ENCODE results near the gene PWWP2B.

PWWP2B gene

DNA sequence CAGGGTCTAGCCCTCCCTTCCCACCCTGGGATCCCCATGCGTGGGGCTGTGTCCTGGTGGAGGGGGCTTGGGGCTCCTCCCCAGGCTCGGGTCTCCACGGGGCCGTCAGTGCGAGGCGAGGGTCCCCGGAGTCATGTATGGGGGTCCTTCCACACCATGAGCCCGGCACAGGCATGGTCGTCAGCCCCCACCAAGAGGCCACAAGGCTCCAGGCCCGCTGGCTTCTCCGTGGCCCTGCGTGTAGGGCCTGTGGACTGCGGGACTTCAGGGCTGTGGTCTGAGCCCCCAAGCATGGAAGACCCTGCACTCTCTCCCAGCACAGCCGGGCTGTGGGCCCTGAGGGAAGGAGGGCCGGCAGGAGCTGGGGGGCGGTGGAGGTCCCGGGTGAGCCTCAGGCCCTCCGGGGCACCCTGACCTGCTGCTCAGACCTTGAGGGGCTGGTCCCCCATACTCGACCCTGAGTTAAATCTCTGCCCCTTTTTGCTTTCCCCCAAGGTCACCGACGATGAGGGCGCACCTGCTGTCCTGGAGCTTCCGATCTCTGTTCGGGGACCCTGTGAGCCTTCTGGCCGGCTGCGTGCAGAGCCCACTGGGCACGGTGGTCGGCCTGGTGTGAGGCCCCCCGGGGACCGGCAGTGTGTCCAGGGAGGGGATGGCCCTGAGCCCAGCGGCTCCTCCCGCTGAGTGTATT, 19.7 kb downstream of the PWWP2B start:
- TF ChIP-seq, protein P1, sequence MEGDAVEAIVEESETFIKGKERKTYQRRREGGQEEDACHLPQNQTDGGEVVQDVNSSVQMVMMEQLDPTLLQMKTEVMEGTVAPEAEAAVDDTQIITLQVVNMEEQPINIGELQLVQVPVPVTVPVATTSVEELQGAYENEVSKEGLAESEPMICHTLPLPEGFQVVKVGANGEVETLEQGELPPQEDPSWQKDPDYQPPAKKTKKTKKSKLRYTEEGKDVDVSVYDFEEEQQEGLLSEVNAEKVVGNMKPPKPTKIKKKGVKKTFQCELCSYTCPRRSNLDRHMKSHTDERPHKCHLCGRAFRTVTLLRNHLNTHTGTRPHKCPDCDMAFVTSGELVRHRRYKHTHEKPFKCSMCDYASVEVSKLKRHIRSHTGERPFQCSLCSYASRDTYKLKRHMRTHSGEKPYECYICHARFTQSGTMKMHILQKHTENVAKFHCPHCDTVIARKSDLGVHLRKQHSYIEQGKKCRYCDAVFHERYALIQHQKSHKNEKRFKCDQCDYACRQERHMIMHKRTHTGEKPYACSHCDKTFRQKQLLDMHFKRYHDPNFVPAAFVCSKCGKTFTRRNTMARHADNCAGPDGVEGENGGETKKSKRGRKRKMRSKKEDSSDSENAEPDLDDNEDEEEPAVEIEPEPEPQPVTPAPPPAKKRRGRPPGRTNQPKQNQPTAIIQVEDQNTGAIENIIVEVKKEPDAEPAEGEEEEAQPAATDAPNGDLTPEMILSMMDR (IDR thresholded peaks at IDR 0.05; ENCODE audit: low read depth, low read length) = no peak
- Histone ChIP-seq H3K4me1 (peaks cover 32% of the 10 kb centered on the region), H3K4me3 (ENCODE audit: low read depth, low read length) (no peak overlapping the region), H3K9me3 (no peaks in the 10 kb centered on the region), H3K27me3 (no peaks in the 10 kb centered on the region), H3K36me3 (no peaks in the 10 kb centered on the region; the same call in 1 of the 2 replicates)
- no peak for DNase-seq

DNA sequence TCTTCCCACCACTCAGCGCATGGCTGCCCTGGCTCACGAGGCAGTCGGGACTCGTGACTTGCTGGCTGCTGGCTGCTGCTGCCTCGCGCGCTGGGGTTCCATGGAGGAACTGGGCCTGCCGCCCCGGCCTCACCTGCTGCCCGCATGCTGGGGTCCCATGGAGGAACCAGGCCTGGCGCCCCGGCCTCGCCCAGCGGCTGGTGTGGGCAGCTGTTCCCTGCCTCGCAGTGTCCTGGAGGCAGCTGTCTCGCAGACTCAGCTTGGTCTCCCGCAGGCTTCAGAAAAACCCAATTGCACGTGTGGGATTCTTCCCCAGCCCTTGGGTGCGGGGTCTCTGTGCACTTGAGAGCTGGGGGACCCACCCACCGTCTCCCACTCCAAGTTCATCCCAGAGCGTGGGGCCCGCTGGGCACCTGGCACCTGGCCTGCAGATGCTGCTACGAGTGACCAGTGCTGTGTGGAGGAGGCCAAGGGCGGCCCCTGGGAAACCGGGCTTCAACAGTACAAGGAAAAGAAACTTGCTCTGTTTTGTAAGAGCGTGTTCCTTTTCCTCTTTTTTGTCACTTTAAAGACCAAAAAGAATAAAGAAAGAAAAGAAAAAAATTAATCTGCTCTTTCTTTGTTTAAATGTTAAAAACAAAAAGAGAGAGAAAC, 20.4 kb downstream of the PWWP2B start:
- no peak for DNase-seq
- Histone ChIP-seq H3K27me3 (no peaks in the 10 kb centered on the region), H3K9me3 (no peaks in the 10 kb centered on the region), H3K4me3 (ENCODE audit: low read depth, low read length) (no peak overlapping the region), H3K4me1 (peaks cover 32% of the 10 kb centered on the region), H3K36me3 (no peaks in the 10 kb centered on the region; the same call in 1 of the 2 replicates)
- TF ChIP-seq, protein P1 (IDR thresholded peaks at IDR 0.05; ENCODE audit: low read depth, low read length) = no peak

DNA sequence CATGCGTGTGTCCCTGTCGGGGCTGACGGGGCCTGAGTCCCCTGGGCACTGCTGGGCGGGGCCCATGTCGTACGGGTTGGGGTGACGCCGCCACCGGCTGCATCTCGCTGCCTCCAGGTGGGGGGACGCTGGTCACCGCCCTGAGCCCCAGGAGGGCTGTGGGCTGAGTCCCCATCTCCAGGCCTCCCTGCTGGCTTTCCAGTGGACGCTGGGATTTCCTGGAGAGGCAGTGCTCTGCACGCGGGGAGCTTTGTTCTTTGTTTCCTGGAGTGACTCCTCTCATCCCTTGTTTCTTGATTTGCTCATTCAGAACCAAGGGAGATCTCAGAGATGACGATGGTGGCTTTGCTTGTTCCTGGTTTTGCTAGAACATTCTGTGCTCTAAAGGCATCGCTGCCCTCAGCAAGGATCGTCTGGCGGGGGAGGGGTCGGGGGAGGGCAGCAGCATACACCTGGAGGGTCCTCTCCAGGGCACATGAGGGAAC, 21.0 kb downstream of the PWWP2B start:
- TF ChIP-seq, protein P1 (IDR thresholded peaks at IDR 0.05; ENCODE audit: low read depth, low read length) = no peak
- no peaks in the 10 kb centered on the region for H3K27me3 ChIP-seq
- H3K36me3 ChIP-seq = no peaks in the 10 kb centered on the region; the same call in 1 of the 2 replicates
- H3K9me3 ChIP-seq = no peaks in the 10 kb centered on the region
- DNase-seq = no peak
- H3K4me3 ChIP-seq (ENCODE audit: low read depth, low read length) = no peak overlapping the region
- peaks cover 33% of the 10 kb centered on the region for H3K4me1 ChIP-seq

DNA sequence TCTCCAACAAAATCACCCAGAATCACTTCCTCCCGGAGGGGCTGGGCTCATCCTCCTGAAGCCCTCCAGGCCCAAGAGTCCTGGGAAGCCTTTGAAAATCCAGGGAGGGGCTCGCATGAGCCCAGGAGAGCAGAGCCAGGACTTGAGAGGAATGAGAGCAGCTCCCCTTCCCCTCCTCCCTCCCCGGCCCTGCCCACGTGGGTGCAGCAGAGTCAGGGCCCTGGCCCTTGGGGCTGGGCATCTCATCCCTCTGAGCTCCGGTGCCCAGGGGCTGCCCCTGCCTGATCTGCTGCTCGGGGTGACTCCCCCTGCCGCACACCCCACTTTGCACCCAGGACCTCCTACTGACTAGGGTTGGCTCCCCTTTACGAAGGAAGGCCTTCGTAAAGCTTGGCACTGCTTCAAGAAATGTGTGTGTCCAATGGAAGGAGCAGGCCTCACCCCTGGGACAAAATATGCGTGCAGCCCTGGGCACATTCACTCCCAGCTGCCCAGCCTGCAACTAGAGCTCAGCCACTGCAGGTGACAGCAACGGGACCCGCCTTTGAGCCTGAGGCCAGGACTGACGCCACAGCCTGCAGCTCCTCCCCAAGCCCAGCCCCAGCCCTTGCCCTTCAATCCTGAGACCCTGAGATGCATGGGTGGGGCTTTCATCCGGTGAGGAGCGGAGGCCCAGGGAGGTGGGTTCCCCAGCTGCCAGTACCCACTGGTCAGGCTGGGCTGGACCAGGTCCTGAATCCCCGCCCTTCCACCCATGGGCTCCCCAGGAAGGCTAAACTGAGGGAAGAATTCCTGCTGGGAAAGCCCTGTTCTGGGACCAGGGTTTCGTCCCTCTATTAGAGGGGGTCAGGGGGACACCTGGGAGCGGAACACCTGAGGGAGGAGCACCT, 21.8 kb downstream of the PWWP2B start:
- Histone ChIP-seq H3K4me1 (peaks cover 37% of the 10 kb centered on the region), H3K4me3 (ENCODE audit: low read depth, low read length) (no peak overlapping the region), H3K36me3 (no peaks in the 10 kb centered on the region; the same call in 1 of the 2 replicates), H3K9me3 (no peaks in the 10 kb centered on the region), H3K27me3 (no peaks in the 10 kb centered on the region)
- TF ChIP-seq, protein P1 (IDR thresholded peaks at IDR 0.05; ENCODE audit: low read depth, low read length) = no peak
- DNase-seq = no peak

DNA sequence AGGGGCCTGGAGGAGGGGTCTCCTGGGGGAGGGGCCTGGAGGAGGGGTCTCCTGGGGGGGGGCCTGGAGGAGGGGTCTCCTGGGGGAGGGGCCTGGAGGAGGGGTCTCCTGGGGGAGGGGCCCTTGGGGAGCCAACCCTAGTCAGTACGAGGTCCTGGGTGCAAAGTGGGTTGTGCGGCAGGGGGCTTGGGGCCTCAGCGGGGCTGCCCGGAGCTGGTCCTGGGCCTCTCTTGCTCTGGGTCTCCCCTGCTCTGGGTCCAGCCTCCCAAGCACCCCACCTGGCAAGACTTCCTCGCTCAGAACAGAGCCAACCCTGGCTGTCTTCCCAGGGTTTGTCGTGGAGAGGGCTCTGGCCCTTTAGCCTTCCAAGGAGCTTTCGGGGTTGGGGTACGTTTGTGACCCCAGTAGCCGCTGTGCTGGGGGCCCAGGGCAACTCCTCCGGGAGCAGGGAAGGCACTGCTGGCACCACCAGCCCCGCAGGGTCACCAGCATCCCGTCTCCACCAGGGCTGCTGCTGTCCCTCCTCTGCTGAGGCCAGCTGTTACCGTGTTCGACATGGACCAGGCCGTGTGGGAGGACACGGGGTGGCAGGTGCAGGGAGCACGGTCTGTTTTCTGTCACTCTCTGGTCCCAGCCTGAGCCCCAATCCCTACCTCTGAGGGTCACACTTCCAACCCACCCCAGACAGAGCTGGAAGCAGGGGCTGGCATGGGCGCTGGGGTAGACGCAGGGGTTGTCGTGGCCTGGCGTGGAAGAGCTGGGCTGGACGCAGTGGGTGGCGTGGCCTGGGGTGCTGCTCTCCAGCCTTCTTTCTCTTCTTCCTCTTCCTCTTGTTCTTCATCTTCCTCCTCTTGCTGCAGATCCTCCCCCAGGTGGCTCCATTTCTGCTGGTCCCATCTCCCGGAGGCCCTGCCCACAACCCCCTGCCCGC, 22.8 kb downstream of the PWWP2B start:
- no peak overlapping the region for H3K4me3 ChIP-seq (ENCODE audit: low read depth, low read length)
- no peak for DNase-seq

More for the DNA sequence above, 22.8 kb downstream of the PWWP2B start:
- H3K4me1 ChIP-seq = peaks cover 37% of the 10 kb centered on the region
- TF ChIP-seq, protein P1 (IDR thresholded peaks at IDR 0.05; ENCODE audit: low read depth, low read length) = no peak
- no peaks in the 10 kb centered on the region; the same call in 1 of the 2 replicates for H3K36me3 ChIP-seq
- H3K9me3 ChIP-seq = no peaks in the 10 kb centered on the region
- no peaks in the 10 kb centered on the region for H3K27me3 ChIP-seq
